GM12892 (cell line): ENCODE results near the gene ZCCHC18.
A peak's percentile ranks its signal among the peaks of the same experiment; 100 is the strongest.
"Not testable (repeated sequence)": the region's sequence is repeated elsewhere in the genome, so short reads cannot be mapped to it uniquely, and the experiment has no call there.

ENCODE experiments used
- DNase-seq: peaks from one replicate; pipeline ENCODE4 v3.0.0; 2011; ENCODE audit not compliant: insufficient read length
- FAIRE-seq: peaks from 2 replicates; lab custom pipeline; 2011; peaks lifted over from hg19 to GRCh38; lab: Jason Lieb, UNC
- POLR2A ChIP-seq: IDR thresholded peaks from 2 replicates; pipeline ENCODE4 v1.6.1; 2011; ENCODE audit warnings: low read depth, low read length, control low read depth
- POLR2AphosphoS5 ChIP-seq: IDR thresholded peaks from 2 replicates; pipeline ENCODE4 v1.6.1; 2011; ENCODE audit warnings: low read depth, low read length, control low read depth
- TAF1 ChIP-seq: IDR thresholded peaks from 2 replicates; pipeline ENCODE4 v1.6.1; 2011; ENCODE audit warnings: low read depth, mild to moderate bottlenecking, control low read depth, low read length, borderline replicate concordance

Gene ZCCHC18

DNA sequence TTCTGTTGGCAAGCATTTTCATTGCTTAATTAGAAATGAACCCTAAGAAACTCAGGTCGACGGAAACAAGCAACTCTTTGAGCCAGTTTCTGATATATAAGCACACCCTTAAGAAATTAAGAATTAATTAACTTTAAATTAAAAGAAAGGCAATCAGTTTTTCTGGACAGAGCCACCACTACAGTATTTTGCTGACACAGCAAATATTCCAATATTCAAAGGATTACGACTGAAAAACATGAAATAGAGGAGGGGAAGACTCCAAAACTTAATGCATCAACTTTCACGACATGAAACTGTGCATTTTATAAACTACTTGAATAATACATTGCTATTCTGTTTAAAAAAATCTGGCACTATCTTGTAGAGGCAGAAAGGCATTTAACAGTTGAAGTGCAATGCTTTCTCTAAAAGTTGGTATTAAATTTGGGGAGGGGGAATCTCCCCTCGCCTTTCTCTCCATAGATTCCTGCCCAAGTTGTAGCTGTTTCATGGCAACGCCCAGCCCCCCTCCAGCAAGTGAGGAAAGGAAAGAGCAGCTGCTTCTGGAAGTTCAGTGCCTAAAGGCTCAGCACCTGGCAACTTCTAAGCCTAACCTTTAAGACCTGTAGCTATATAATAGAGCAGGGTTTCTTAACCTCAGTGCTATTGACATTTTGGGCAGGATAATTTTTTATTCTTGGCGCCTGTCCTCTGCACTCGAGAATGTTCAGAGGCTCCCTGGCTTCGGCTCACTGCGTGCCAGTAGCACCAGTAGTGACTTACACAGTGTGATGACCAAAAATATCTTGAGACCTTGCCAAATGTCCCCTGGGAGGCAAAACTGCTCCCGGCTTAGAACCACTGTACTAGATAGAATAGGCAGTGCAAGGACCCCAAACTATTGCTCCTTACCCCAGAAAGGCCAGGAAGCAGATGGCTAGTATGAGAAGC, 6.7 kb upstream of the ZCCHC18 start:
- TF ChIP-seq POLR2A = no peak
- TF ChIP-seq TAF1 = no peak
- TF ChIP-seq POLR2AphosphoS5 = no peak
- no peak for DNase-seq
- no peak for FAIRE-seq

DNA sequence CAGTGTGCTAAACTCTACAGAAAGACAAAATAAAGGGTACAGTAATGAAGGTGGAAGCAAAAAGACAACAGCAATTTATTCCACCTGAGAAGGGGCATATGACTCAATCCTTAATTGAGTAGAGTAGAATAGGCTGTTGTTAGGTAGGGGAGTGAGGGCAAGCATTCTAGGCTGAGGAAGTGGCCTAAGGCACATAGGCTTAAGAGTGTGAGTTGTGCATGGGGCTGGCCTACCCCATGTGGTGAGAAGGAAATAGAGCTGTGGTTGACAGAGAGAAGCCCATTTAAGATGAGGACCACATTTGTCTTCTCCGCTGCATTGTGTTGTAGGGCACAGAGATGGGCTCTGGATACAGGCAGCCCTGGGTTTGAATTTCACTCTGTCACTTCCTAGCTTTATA, 3.4 kb upstream of the ZCCHC18 start:
- TF ChIP-seq TAF1 (no peak), POLR2AphosphoS5 (no peak), POLR2A (no peak)
- FAIRE-seq = peak; percentile 9

DNA sequence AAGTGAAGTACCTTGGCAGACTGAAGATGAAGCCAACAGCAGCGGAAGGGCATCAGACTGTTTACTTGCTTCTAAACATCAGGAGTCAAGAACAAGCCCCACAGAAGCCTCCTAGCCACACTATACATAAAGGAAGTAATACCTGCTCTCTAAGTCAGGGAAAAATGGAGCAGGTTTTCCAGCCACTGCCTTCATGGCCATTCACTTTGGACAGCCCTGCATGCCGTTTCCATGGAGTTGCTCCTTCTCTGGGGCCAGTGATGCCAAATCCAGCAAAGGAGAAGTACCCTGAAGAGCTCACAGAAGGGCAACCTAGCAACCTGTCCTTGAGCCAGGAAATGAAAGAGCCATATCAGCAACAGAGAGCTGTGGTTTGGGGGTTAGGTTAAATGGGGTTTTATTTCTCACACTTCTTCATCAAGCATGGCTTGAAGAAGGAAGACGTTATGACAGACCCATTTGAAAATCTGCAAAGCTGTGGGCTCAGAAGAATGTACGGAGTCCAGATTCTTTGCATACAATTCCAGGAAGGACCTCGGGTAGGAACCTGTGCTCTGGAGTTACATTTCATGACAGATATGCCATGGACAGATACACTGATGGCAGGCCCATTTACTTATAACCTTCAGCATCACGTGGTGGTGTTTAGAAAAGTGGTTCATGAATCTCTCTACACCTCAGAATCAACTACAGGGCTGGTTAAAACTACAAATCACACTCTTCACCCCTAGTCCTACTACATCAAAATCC, 1.7 kb upstream of the ZCCHC18 start:
- DNase-seq = not testable (repeated sequence)
- peak; percentile 67 for FAIRE-seq

More for the DNA sequence above, 3.4 kb upstream of the ZCCHC18 start:
- DNase-seq = no peak

DNA sequence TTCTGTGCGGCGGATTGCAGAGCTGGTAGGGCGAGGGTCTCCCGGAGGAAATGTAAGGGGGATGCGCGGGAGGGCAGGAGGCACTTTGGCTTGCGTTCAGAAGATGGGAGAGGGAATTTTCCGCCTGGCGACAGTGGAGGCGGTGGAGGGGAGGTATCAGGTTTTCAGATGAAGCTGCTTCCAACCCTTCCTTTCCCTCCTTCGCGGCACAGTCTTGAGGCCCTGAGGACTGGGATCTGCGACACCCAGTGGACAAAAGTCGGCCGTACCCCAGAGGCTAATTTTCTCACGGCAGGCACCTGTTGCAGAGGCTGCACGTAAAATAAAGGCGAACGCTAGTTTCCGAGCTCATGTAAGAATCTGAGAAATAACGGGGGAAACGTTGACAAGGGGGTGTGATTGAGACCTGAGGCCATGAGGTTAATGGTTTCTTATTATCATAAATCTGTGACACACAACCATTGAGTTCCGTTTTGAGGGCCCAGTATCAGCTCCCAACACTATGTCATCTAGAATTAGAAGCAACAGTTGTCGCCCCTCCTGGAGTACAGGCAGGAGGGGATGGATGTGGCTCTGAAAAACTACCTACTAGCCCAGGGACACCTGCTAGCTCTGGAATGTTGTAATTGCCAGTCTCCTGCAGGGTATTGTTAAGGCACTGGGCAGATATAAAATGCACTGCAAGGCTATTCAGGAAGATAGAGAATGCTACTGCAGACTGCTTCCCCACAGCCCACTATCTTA, 1.1 kb downstream of the ZCCHC18 start:
- no peak for FAIRE-seq
- no peak for DNase-seq
- no peak for TF ChIP-seq POLR2AphosphoS5
- TF ChIP-seq TAF1 = no peak
- TF ChIP-seq POLR2A = no peak

DNA sequence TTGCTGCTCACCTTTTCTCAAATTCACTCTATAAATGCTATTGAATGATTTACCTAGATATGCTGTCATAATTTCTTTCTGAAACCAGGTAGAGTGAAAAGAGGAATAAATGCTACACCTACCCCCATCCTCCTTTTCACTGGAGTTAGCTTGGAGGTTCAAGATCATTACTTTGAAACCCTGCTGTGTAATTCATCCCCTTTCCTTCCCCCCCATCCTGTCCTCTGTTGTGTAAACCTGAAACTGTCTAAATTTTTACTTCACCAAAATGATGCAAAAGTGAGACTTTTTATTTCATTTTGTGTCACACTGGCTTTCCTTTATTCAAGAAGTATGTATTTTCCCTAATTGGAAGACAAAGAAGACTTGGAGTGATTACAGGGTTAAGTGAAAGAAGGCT, 5.4 kb downstream of the ZCCHC18 start:
- DNase-seq = no peak
- FAIRE-seq = no peak
- TF ChIP-seq POLR2AphosphoS5 = no peak
- TF ChIP-seq TAF1 = no peak
- no peak for TF ChIP-seq POLR2A

DNA sequence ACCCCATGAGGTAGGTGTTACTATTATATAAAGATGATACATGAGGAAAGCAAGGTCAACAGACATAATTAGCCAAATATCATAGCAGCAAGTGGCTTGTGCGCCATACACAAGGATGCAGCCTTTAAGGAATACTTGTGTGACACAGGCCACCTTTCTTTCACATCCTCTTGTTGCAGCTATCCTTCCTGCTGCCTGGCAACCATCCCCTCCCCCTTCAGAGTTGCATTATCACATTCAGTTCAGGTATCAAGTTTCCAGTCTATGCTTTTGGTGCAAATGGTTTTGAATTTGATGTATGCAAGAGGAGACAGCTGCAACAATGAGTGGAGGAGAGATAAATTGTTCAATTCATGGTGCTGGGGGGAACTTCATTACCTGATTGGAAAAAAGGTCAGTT, 6.4 kb downstream of the ZCCHC18 start:
- FAIRE-seq = no peak
- no peak for DNase-seq

DNA sequence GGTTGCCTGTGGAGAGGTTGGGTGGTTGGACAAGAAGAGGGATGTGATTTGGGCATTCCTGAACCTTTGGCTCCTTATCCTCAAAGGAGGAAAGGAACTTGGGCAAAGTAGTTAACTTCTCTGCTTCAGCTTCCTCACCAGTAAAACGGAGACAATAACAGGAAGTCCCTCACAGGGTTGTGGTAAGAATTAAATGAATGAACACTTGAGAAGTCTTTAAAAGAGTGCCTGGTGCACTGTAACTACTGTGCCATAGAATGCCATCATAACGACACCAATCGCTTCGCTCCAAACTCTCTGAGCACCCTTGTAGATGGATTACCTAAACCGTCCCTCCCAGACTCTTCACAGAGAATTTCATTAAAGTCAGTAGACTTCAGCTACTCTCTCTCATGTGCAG, 10.5 kb downstream of the ZCCHC18 start:
- peak; percentile 27 for FAIRE-seq
- DNase-seq = no peak
- no peak for TF ChIP-seq POLR2A
- TF ChIP-seq POLR2AphosphoS5 = no peak
- TF ChIP-seq TAF1 = no peak

More for the DNA sequence above, 6.4 kb downstream of the ZCCHC18 start:
- TF ChIP-seq POLR2AphosphoS5 (no peak), TAF1 (no peak), POLR2A (no peak)

DNA sequence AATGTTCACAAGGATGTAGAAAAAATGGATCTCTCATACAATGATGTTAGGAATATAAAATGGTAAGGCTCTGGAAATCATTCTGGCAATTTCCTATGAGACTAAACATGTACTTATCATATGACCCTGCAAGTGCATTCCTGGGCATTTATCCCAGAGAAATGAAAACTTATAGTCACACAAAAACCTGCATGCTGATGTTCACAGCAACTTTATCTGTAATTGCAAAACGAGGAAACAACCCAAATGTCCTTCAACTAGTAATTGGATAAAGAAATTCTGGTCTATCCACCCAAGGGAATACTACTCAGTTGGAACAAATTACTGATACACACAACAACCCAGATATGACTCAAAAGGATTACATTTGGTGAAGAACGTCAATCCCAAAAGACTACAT, 14.5 kb downstream of the ZCCHC18 start:
- TF ChIP-seq POLR2AphosphoS5 = no peak
- no peak for TF ChIP-seq POLR2A
- TF ChIP-seq TAF1 = no peak
- no peak for DNase-seq
- FAIRE-seq = no peak

DNA sequence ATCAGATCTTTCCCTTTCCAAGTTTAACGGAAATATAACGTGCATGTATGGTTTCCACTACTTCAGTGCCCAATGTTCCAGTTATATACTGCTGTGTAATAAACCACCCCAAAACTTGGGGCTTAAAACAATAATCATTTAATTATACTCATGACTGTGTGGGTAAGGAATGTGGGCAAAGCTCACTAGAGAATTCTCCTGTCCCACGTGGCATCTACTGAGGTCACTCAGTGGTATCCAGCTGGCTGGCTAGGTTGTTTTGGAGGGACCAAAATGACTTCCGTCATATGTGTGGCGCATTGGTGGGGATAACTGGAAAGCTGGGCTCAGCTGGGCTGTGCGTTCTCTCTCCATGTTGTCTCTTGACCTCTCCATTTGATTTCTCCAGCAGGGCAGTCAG, 18.5 kb downstream of the ZCCHC18 start:
- FAIRE-seq (no peak), DNase-seq (no peak)
- TF ChIP-seq POLR2A = no peak
- no peak for TF ChIP-seq POLR2AphosphoS5

DNA sequence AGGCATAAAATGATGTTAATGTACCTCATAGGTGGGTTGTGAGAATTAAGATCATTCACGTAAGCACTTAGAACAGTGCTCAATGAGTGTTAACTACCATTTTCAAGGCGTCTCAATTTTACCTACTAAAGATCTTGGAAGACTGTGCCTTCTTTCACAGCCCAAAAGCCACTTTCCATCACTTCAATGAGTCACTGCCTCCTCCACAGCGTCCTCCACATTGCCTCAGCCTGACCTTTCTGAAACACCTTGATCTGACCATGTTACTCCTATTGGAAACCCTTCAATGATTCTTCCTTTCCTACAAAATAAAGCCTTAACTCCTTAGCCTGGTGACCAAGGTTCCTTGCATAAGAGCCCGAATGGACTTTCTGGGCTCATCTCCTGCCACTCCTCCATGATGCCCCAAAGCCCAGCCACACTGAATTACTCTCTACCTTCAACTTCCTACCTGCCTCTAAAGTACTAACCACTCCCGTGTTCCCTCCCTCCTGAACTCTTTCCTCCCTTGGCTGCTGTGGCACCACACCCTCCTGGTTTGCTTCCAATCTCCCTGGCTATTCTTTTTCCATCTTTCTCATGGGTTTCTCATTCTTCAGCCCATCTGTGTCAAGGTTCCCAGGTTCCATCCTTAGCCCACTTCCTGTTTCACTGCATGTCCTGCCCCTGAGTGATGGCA, 22.4 kb downstream of the ZCCHC18 start:
- TF ChIP-seq POLR2A = no peak
- no peak for TF ChIP-seq TAF1
- no peak for TF ChIP-seq POLR2AphosphoS5
- DNase-seq (no peak), FAIRE-seq (peak; percentile 33)

DNA sequence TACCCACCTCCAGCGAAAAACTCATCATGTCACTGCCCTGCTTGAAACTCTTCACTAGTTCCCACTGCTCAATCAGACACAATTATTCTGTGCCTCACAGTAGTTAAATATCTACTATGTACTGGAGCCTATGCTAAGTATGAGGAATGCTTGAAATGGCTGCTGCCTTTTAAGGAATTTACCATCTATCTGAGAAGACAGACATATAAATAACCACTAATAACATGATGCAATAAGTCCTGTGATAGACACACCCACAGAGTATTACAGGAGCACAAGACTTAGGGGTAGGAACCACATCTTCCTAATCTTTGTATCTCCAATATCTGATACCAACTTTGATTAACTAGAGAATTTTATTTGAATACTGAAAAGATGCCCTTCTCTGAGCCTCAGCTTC, 23.4 kb downstream of the ZCCHC18 start:
- no peak for DNase-seq
- TF ChIP-seq POLR2AphosphoS5 (no peak), TAF1 (no peak), POLR2A (no peak)
- FAIRE-seq = no peak
